RKO (cell line): ENCODE measurements around the gene VEZF1.
A peak's percentile ranks its signal among the peaks of the same experiment; 100 is the strongest.

Experiments
- DNase-seq: peaks from one replicate; pipeline ENCODE4 v3.0.0-alpha.2; 2016; ENCODE audit warnings: low spot score

VEZF1 gene

DNA sequence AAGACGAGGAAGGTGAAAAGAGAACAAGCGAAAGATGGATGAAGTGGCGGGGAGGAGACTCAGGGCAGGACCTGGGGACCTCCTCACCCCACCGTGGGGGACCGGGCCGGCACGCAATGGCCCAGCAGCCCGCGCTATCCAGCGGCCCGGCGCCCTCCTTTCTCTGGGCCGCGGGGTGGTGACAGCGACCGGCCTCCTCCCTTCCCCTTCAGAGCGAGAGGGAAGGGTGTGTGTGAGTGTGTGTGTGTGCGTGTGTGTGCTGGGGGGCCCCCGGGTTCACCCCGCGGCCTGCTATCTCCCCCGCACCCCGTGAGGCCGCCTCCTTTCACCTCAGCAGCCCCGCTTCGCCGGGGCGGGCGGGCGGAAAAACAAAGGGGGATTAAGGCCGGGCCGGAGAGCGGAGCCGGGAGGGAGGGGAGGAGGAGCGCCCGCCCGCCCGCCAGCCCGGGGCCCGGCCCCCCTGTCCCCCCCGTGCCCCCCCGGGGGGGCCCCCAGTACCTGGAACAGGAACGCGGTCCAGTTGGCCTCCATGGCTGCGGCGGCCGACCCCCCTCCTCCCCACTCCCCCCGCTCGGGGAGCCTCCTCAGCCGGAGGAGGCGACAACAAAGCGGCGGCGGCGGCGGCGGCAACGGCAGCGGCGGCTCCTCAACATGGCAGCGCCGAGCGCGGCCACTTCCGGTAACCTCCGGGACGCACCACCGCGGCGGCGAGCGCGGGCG, at the start of gene VEZF1:
Gene VEZF1, minus strand, starts transcription at position 674 of the 720 bp plus-strand sequence. Its CDS starts 143 bp downstream, at position 531.
- DNase-seq: peak; percentile 71

GRCh38 chr17:58032691-58033415, 44.8 kb upstream of the VEZF1 start:
- no peak for DNase-seq

- no peak for DNase-seq
These were observed 40.5 kb upstream of the VEZF1 start for GRCh38 chr17:58028578-58028977.

DNA sequence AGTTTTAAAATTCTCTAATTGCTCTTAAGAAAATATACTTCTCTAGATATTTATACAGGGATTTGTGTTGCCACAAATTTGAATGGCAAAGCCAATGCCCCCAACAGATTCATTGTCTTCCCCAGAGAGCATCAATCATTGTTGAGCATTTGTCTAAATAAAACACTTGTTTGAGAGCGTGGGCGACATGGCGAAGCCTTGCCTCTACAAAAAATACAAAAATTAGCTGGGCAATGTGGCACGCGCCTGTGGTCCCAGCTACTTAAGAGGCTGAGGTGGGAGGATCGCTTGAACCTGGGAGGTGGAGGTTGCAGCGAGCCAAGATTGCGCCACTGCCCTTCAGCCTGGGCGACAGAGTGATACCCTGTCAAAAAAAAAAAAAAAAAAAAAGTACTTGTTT, 32.3 kb upstream of the VEZF1 start:
- DNase-seq: no peak

GRCh38 chr17:58019521-58019920, 31.5 kb upstream of the VEZF1 start:
- no peak for DNase-seq

DNA sequence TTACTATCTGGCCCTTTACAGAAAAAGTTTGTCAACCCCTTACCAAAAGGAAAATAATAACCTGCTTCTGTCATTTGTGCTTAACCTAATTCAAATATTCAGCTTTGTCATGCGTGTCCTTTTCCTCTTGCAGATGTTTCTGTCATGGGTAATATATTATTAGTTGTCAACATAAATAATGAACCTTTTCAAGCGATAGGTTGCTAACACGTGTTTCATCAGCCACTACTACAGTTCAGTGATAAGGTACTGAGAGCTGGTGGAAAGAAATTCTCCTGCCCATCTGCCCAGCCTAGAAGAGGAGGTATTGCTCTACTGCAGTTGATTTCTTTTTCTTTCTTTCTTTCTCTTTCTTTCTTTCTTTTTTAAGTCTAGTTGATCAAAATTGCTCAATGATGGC, 31.0 kb upstream of the VEZF1 start:
- DNase-seq: no peak

DNA sequence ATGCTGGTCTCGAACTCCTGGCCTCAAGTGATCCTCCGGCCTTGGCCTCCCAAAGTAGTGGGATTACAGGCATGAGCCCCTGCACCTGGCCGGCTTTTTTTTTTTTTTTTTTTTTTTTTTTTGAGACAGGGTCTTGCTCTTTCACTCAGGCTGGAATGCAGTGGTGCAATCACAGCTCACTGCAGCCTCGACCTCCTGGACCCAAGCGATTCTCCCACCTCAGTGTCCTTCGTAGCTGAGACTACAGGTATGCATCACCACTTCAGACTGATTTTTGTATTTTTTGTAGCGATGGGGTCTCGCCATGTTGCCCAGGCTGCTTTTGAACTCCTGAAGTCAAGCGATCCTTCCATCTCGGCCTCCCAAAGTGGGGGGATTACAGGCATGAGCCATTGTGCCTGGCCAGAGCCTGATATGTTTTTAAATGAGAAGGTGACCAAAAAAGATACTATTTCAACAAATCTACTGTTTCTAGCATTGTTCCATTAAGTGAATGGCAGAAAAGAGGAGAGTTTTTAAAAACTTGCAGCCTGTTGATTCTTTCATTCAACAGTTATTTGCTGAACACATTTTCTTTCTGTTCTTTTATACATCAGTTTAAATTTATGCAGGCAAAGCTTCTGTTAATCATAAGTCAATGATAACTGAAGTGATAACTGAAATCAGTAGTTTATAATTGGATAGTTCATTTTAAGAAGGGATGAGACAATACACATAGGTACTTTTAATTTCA, 22.2 kb upstream of the VEZF1 start:
- no peak for DNase-seq

DNA sequence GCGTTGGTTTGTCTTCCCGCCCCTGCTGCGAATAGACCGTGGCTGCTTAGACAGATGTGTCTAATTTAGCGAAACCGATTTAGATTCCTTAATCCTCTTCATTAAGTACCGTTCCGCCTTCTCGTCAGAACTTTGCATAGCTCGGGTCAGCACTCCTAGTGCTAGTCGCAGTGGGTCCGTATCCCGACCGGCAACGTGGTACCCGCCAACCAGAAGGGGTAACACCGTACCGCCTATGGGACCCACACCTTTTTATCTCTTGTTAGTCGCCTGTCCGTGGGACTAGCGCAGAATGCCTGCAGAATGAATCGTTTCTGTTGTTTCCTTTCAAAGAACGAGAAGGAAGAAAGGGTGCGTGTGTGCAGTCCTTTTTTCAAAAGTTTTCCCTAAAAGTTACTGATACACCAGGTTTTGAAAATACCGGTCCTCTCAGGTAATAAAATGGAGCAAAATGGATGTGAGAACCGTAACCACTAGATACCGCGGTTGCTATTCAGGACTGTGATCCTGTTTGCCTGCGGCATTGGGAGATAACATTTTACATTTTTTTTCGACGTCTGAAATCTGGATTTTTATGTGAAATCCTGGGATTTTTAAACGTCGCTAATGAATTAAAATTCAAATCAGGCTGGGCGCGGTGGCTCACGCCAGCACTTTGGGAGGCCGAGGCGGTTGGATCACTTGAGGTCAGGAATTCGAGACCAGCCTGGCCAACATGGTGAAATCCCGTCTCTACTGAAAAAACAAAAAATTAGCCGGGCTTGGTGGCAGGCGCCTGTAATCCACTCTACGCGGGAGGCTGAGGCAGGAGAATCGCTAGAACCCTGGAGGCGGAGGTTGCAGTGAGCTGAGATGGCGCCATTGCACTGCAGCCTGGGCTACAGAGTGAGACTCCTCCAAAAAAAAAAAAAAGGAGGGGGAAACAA, 20.0 kb upstream of the VEZF1 start:
- DNase-seq: no peak

GRCh38 chr17:58006924-58007780, 19.1 kb upstream of the VEZF1 start, which contains the start of gene SRSF1:
TSS of gene SRSF1 (minus strand) at chr17:58007246. CDS start at chr17:58007137, 109 bp downstream.
- peak; percentile 96 for DNase-seq

DNA sequence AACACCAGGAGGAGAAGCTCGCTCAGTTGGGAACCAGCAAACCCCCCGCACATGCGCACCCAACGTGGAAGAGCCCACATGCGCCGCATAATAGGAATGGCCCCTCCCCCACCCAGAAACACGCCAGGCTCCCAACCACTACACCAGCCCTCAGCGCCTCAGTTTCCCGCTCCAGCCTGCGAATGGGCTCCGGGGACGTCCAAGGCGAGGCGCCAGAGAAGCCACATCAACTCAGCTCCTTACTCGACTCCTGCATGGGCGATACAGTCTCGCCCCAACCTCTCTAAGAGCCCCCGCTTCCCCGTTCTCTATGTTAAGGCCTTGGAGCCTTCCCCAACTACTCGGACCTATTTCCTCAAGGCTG, 18.5 kb upstream of the VEZF1 start:
- DNase-seq: peak; percentile 84

DNA sequence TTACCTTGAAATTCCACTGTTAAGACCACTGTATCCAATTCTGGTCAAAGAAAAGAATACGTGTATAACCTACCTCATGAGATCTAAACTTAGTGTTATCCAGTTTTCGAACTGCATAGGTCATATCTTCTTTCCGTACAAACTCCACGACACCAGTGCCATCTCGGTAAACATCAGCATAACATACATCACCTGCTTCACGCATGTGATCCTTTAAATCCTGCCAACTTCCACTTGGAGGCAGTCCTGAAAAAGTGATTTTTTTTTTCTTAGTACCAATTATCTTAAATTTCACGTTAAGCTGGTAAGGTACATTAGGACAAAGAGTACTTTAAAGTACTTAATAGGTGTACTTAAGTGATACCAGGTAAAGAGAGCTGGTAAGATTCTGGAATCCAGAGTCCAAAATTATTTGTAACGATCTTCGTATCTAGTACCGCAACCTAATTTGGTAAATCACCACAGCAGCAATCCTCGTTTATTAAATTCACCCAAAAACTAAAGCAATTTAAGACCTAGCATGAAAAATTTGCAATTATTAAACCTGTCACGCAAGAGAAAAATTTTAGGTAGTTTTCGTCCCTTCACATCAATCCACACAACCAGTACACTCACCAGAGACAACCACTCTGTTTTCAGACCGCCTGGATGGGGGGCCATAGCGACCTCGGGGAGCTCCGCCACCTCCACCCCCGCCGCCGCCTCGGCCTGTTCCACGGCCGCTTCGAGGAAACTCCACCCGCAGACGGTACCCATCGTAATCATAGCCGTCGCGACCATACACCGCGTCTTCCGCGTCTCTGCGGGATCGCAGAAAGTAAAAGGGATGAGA, 17.9 kb upstream of the VEZF1 start:
- DNase-seq: no peak

DNA sequence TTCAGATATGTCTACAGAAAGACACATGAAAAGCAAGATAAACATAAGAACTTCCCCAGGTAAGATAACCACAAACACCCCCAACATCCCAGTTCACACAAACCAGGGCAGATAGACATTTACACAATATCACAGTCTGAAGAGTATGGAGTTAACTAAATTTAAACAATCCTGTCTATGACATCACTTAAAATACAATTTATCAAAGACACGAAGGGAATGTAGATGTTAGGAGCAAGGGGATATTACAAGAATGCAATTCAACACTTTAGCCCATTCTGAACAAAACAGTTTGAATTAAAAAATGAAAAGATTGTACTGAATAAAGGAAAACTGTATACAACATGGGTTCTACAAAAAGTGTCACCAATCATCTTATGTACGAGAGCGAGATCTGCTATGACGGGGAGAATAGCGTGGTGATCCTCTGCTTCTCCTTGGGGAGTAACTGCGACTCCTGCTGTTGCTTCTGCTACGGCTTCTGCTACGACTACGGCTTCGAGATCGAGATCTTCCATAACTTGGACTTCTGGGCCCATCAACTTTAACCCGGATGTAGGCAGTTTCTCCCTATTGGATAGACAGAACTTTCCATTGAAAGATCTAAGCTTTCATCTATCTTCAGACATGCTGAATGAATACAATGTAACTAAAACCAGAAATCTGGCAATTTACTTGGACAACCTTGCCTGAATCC, 17.1 kb upstream of the VEZF1 start:
- DNase-seq: peak; percentile 77

DNA sequence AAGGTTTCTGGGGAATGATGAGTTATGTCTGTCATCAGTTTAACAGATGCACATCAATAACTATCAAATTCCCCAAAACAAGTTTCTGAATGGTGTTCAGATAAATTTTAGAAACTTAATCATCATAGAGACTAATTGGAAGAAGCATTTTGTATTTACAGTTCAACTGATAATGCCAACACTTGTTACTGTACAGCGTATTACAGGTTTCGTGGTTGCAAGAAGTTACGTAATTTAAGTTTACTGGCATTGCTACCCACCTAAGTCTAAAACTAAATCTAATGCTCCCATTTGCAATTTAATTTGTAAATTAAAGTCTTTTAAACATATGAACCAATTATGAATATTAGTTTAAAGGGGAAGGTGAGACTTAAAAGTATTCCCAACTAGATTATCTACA, 16.0 kb upstream of the VEZF1 start:
- no peak for DNase-seq

GRCh38 chr17:58002973-58003372, 14.9 kb upstream of the VEZF1 start:
- no peak for DNase-seq

DNA sequence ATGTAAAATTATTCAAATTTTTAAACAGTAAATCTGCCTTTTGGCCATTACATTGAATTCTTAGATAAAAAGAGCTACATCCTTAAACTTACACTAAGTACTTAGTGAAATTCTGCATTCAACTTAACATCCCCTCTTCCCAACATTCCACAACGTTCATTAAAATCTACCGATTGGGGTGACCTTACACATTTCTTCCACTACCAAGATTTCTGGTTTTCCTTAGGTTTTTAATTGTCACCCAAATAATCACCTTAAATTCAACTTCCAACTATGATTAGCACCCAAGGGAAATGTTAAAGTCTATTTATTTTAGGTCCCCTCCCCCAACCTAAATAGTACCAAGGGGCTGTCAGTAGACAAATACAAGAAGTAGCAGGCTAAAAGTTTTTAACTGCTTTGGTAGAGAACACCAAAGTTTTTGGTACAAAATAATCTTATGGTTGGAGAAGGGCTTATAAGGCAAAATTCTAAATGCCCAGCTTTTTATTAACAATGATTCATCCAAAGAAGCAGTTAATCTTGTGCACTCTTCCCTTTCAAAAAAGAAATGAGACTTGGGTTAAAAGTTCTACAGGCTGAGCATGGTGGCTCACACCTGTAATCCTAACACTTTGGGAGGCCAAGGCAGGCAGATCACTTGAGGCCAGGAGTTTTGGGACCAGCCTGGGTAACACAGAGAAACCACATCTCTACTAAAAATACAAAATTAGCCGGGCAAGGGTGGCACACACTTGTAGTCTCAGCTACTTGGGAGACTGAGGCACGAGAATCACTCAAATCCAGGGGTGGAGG, 14.3 kb upstream of the VEZF1 start:
- DNase-seq: no peak

- no peak for DNase-seq
These were observed 13.5 kb upstream of the VEZF1 start for GRCh38 chr17:58001461-58002124.

DNA sequence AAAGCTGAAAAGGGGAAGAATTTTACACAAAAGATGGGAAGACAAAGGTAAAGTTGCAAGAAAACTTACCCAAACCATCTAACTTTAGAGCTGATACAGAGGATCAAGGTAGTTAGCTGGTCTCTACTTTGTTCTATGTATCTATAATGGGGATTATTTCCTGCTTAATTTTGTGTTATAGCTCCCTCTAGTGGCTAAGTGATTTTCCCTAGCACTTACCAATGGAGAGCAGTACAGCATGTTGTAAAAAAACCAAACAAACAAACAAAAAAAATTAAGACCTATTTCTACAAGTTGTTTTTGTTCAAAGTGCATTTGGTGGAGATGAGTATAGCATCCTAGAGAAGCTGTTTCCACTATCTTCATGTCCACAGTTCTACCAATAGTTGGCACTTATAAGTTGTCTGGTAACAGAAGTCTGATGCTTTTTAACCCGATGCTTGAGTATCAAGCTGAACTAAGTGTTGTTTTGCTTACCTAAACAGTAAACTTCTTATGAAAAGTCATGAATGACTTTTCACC, 11.5 kb upstream of the VEZF1 start:
- DNase-seq: peak; percentile 82
